HL-60 (cell line): ENCODE measurements around the gene KRTAP21-2.

Source experiments
- DNase-seq, 2 experiments: peaks; one replicate each; pipeline ENCODE4 v3.0.0-alpha.2; 2010 to 2020; ENCODE audit warnings: low read depth in 1 of 2, low spot score in 1 of 2
- H3K27ac ChIP-seq: fragments of 250-450 bp; sonication (Bioruptor Pico); replicated peaks from 2 replicates; pipeline ENCODE4 v1.5.1; 2020; ENCODE audit warnings: mild to moderate bottlenecking, moderate library complexity
- H3K27me3 ChIP-seq: fragments of 250-450 bp; sonication (Bioruptor Pico); 2 replicates; pipeline ENCODE4 v1.5.1; 2021; ENCODE audit warnings: mild to moderate bottlenecking, moderate library complexity; ENCODE audit not compliant: insufficient read depth, poor library complexity, severe bottlenecking
- H3K4me3 ChIP-seq: replicated peaks from 2 replicates; pipeline ENCODE4 v1.5.1; 2011; ENCODE audit warnings: mild to moderate bottlenecking, control low read depth, low read length; ENCODE audit not compliant: insufficient read depth
- CTCF ChIP-seq: IDR thresholded peaks from one replicate; pipeline ENCODE4 v1.5.1; 2011; ENCODE audit warnings: low read length, control low read depth, inconsistent platforms; ENCODE audit not compliant: insufficient read depth
- GABPA ChIP-seq: IDR thresholded peaks from 2 replicates; pipeline ENCODE4 v1.6.1; 2012; ENCODE audit warnings: low read depth
- POLR2AphosphoS5 ChIP-seq: IDR thresholded peaks from 2 replicates; pipeline ENCODE4 v1.6.1; 2012; ENCODE audit warnings: low read depth
- REST ChIP-seq: IDR thresholded peaks from 2 replicates; pipeline ENCODE4 v1.6.1; 2012; ENCODE audit warnings: low read depth; ENCODE audit not compliant: insufficient replicate concordance
- SPI1 ChIP-seq: IDR thresholded peaks from 2 replicates; pipeline ENCODE4 v1.6.1; 2012; ENCODE audit warnings: low read depth, mild to moderate bottlenecking, borderline replicate concordance

KRTAP21-2 gene

DNA sequence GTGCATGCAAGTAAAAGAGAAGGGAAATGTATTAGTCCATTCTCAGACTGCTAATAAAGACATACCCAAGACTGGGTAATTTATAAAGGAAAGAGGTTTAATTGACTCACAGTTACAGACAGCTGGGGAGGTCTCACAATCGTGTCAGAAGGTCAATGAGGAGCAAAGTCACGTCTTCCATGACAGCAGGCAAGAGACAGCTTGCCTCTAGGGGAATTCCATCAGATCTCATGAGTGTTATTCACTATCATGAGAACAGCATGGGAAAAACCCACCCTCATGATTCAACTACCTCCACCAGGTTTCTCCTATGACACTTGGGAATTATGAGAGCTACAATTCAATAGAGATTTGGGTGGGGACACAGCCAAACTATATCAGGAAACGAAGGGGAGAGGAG is 36.6 kb downstream of the KRTAP21-2 start:
- no peak for DNase-seq
- H3K27ac ChIP-seq = no peak overlapping the region
- TF ChIP-seq SPI1 (no peak), POLR2AphosphoS5 (no peak), REST (no peak), GABPA (no peak)

GRCh38 chr21:30707409-30707808 is 39.6 kb downstream of the KRTAP21-2 start:
- H3K27ac ChIP-seq = no peak overlapping the region
- no peak overlapping the region for H3K4me3 ChIP-seq
- no peak for DNase-seq
- TF ChIP-seq SPI1 = no peak
- no peak for TF ChIP-seq CTCF
- no peak for TF ChIP-seq REST
- TF ChIP-seq GABPA = no peak
- no peak for TF ChIP-seq POLR2AphosphoS5
- no peaks in the 10 kb centered on the region for H3K27me3 ChIP-seq

More for the DNA sequence above, 36.6 kb downstream of the KRTAP21-2 start:
- H3K27me3 ChIP-seq = no peaks in the 10 kb centered on the region
- no peak overlapping the region for H3K4me3 ChIP-seq
